ENCODE measurements around the gene LGI4. TPM values are rescaled to one million over a fixed set of nuclear protein-coding genes. Genes with fewer than 3 reads are reported as not detected.
A peak's percentile ranks its signal among the peaks of the same experiment; 100 is the strongest.

The LGI4 gene
- total RNA-seq, 1 experiment from 2014 or later, result 0.32 TPM

GRCh38 chr19:35105411-35106290 is 29.2 kb downstream of the LGI4 start:
- TF ChIP-seq POLR2AphosphoS5 (IDR thresholded peaks at IDR 0.05; ENCODE audit: low read depth, low read length) (no peak), JUND (IDR thresholded peaks at IDR 0.05) (no peak), SP1 (IDR thresholded peaks at IDR 0.05; ENCODE audit: low read depth) (no peak), EZH2 (IDR thresholded peaks at IDR 0.05) (no peak), FOSL1 (IDR thresholded peaks at IDR 0.05; ENCODE audit: low read depth) (no peak), ATF3 (IDR thresholded peaks at IDR 0.05) (no peak), SRF (IDR thresholded peaks at IDR 0.05; ENCODE audit: low read depth) (no peak), CBX3 (IDR thresholded peaks at IDR 0.05; ENCODE audit: low read depth) (no peak), RAD21 (IDR thresholded peaks at IDR 0.05; ENCODE audit: low read depth) (no peak), ZNF274 (IDR thresholded peaks at IDR 0.05; ENCODE audit: low read depth, low read length) (no peak), CTCF (IDR thresholded peaks at IDR 0.05 in 2 of 3, conservative IDR thresholded peaks at IDR 0.05 in 1 of 3; ENCODE audit: borderline replicate concordance in 1 of 3, insufficient read depth in 1 of 3, low read depth in 2 of 3, low read length in 2 of 3) (no peak), MAX (IDR thresholded peaks at IDR 0.05) (no peak)
- Histone ChIP-seq H3K79me2 (ENCODE audit: insufficient read depth, low read length) (no peaks in the 10 kb centered on the region), H3K9me2 (ENCODE audit: insufficient read depth) (no peaks in the 10 kb centered on the region), H3K9ac (ENCODE audit: low read length) (no peak overlapping the region), H3K9me3 (ENCODE audit: control insufficient read depth in 1 of 2, insufficient read depth in 1 of 2, low read depth in 1 of 2, low read length in 2 of 2) (peaks cover 0 to 11% of the 10 kb centered on the region in 2 experiments; a peak in 1 of 4 replicates), H3K27me3 (ENCODE audit: insufficient read depth, low read length) (no peaks in the 10 kb centered on the region), H3K4me2 (ENCODE audit: low read length) (no peak overlapping the region), H3K36me3 (ENCODE audit: control insufficient read depth in 1 of 2, insufficient read depth in 2 of 2, low read length in 2 of 2) (no peaks in the 10 kb centered on the region), H3K4me1 (ENCODE audit: control insufficient read depth in 1 of 2, insufficient read depth in 2 of 2, low read length in 2 of 2) (peaks cover 14 to 35% of the 10 kb centered on the region in 2 experiments), H4K20me1 (ENCODE audit: insufficient read depth) (no peaks in the 10 kb centered on the region), H3K4me3 (replicated peaks in 1 of 2; ENCODE audit: low read depth in 1 of 2, low read length in 2 of 2) (no peak overlapping the region), H3K27ac (ENCODE audit: low read depth, low read length) (peak overlapping the region; percentile 52; the same call in 1 of the 2 replicates), H2AFZ (ENCODE audit: low read depth, low read length, poor library complexity, severe bottlenecking) (no peak overlapping the region)
- BruUV-seq (replicated peaks), result no TSS peak
- ATAC-seq (no peak), DNase-seq (ENCODE audit: low read depth, low spot score) (no peak)
- intact Hi-C loops (cut with micrococcal nuclease), result no loop called here
- RAD21 ChIA-PET (ENCODE audit: low non-redundant PET in 1 of 2, low total read pairs in 2 of 2, uncharacterized antibody in 2 of 2, unreplicated experiment in 2 of 2), result no interaction called here
- CTCF ChIA-PET, result no interaction called here
- POLR2A ChIA-PET, result no interaction called here
